Ramos (cell line): ENCODE results near the gene RIN1.
"Not testable (repeated sequence)": the region's sequence is repeated elsewhere in the genome, so short reads cannot be mapped to it uniquely, and the experiment has no call there.

Experiments
- in situ Hi-C: fragments of 300-500 bp; cut with MboI; formaldehyde crosslinking; loops from one replicate; pipeline ENCODE4 v1.14.3; 2022; ENCODE audit warnings: low sequenced_read_pairs; ENCODE audit not compliant: unreplicated experiment

RIN1 gene

GRCh38 chr11:66323684-66324083, 12.6 kb downstream of the RIN1 start:
- in situ Hi-C loops, result no loop called here

DNA sequence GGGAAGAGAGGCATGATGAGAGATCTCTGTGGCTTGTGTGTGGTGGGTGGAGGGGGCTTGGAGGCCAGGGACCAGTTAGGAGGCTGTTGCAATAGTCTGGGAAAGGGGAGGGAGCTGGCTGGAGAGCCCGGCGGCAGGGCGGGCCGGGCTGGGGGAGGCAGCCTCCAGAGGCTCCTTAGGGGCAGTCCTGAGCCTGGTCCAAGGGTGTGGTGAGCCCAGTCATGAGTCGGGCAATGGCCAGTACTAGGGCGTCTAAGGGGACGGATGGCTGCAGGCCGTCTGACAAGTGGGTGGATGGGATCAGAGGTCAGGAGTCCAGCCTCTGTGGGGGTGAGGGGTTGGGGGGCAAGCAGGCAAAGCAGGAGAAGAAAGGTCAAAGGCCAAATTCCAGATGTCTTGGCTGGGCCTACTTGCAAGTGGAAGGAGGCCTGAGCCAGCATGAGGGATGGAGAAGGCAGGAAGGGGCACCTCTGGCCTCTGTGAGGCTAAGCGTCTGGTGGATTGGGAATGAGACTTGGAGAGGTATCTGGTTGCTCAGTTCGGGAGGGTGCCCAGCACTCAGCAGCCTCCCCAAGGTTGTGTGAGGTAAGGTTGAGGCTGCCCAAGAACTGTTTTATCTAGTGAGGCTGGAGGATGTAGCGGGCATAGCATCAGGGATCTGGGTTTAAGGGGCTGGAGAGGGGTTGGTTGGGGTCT, 13.4 kb downstream of the RIN1 start:
- in situ Hi-C loops, result no loop called here

GRCh38 chr11:66321606-66322005, 14.6 kb downstream of the RIN1 start:
- in situ Hi-C loops, result no loop called here

DNA sequence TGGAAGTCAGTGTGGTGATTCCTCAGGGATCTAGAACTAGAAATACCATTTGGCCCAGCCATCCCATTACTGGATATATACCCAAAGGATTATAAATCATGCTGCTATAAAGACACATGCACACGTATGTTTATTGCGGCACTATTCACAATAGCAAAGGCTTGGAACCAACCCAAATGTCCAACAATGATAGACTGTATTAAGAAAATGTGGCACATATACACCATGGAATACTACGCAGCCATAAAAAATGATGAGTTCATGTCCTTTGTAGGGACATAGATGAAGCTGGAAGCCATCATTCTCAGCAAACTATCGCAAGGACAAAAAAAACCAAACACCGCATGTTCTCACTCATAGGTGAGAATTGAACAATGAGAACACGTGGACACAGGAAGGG, 15.5 kb downstream of the RIN1 start:
- in situ Hi-C loops, result not testable (repeated sequence)

DNA sequence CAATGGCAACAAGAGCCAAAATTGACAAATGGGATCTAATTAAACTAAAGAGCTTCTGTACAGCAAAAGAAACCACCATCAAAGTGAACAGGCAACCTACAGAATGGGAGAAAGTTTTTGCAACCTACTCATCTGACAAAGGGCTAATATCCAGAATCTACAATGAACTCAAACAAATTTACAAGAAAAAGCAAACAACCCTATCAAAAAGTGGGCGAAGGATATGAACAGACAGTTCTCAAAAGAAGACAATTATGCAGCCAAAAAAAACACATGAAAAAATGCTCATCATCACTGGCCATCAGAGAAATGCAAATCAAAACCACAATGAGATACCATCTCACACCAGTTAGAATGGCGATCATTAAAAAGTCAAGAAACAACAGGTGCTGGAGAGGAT, 15.9 kb downstream of the RIN1 start:
- in situ Hi-C loops, result not testable (repeated sequence)

GRCh38 chr11:66318600-66318970, 17.6 kb downstream of the RIN1 start:
- in situ Hi-C loops, result no loop called here

DNA sequence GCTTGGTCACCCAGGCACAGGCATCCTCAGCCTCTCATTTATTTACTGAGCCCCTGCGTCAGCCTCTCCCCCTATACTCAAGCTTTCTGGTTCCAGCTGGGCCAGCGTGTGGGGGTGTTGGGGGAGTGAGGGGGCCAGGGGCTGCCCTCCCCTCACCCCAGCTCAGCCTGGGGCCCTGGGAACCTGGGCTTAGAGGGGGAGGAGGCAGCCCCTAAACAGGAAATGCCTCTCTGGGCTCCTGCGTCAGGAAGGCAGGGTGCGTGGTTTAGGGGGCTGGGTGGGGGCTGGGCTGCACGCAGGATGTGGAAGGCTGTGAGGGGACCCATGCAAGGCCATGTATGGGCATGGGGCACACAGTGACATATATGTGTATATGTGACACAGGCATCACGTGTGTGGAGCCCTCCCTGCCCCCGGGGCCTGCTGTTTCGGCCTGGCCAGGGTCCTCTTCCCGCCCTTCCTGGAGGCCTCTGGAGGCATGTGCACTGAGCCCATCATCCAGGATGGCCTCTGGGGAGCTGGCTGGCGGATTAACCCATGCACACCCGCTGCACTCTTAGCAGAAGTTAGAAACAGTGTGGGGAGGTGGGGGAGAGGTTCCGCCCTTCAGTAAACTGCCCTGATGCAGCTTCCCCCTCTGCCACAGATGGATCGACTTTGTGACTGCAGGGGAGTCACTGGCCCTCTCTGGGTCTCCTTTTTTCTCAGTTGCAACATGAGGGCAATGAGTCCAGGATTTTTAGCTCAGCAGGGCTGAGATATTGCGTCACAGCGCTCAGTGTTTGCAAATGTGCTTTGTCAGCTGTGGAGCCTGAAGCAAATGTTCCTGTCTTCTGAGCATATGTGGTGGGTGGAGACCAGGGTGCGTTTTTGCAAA, 18.3 kb downstream of the RIN1 start:
- in situ Hi-C loops, result no loop called here

- in situ Hi-C loops, result no loop called here
Measured at GRCh38 chr11:66317322-66317722, 18.9 kb downstream of the RIN1 start.

DNA sequence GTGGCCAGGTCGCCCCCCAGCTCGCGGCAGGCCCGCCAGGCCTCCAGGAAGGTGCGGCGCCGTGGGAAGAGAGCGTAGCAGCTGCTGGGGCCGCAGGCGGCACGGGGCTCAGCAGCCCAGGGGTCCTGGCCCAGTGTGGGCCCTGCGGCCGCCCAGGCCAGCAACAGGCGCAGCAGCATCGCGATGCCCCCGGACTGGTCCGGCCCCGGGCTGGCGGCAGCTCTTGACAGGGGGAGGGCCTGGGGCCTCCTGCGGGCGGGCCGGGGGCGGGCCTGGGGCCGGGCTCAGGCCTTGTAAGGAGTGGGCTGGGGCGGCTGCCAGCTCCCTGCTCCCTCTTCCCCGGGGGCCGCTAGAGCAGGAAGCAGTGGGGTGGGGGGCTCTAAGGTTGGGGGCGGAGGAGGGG, 19.4 kb downstream of the RIN1 start, which contains the start of gene CD248:
Gene CD248, minus strand, starts transcription at position 196 of the 403 bp plus-strand sequence. Its CDS starts 17 bp downstream, at position 179.
- in situ Hi-C loops, result no loop called here

- in situ Hi-C loops, result no loop called here
Measured at GRCh38 chr11:66315921-66316811, 20.1 kb downstream of the RIN1 start.

DNA sequence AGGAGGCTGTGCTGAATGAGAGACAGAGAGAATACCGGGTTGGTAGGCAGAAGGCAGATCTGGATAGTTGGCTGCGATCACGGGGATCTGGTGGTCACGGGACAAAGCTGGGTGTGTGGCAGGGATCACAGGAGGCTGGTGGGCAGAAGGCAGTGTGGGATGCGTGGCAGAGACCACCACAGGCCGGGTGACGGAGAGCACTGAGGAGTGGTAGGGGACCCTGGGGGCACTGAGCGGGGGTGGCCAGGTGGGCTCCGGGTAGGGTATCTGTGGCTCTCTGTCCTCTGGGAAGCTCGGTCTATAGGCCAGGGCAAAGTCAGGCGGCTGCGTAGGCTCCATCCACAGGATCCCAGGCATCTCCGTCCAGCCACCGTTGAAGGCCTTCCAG, 20.7 kb downstream of the RIN1 start:
- in situ Hi-C loops, result no loop called here

DNA sequence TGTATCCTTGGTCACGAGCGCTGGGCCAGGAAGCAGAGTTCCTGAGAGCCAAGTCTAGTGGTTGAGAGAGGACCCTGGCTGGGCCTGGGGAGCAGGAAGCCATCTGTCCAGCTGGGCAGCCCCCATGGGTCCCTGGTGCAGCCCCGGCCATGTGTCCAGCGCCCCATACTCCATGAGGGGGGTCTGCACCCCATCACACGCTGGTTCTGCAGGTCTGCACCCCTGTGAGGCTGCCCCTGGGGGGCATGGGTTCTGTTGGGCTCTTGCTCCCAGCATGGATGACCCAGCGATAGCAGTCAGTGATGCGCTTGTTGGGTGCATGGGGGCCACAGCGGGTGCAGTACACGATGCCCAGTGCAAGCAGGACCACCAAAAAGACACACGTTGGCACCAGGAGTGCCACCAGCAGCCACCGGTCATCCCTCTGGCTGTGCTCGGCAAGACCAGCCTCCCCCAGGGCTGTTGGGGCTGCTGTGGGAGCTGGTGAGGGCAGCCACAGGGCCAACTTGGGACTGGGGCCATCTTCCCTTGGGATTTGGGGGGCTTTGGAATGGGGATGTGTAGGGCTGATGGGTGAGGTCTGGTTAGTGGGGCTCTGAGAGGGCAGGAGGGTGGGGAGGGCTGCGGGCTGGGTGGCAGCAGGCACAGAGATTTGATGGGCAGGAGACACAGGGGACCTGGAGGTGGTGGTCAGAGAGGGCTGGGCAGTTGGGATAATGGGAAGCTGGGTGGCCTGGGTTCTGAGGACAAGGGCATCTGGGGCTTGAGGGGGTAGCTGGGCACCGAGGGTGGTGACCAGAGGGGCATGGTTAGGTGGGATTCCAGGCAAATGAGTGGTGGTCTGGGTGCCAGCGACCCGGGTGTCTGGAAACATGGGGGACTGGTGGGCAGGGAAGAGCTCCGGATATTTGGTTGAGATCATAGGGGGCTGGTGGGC, 21.4 kb downstream of the RIN1 start:
- in situ Hi-C loops, result no loop called here

GRCh38 chr11:66314186-66314501, 22.1 kb downstream of the RIN1 start:
- in situ Hi-C loops, result no loop called here

DNA sequence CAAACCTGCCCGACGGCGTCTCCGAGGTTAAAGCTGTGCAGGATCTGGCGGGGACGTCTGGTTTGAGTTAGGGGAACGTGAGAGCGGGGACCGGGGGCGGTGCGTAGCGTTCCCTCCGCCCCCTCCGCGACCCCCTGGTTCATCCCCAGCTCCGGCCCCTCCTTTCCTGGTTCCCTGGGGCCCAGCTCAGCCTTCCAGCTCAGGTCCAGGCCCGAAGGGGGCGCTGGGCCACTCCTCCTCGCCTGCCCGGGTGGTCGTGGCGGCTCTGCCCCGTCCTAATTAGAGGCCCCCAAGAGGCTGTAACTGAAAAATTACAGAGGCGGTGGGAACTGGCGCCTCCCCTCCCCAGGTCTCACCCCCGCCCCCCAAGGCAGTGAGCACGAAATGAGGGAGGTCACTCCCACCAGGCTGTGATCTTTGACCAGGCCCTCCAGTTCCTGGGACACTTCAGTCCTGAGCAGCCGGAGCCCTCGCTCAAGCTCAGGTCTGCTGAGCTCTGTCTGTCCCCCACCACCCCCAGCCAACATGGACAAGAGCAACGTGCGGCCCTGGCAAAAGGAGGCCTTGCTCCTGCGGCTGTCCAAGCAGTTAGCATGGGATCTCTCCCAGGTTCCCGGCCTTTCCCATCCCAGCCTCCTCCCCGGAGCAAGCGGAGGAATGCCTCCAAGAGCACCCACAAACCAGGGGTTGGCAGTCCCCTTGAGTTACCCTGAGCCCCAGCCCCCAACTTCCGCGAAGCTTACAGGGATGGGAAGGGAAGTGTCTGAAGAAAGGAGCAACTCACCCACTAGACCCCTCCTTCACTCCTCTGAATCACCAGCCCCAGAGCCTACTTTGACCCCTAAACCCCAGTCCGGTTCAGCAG, 22.7 kb downstream of the RIN1 start:
- in situ Hi-C loops, result no loop called here

GRCh38 chr11:66312549-66313320, 23.5 kb downstream of the RIN1 start:
- in situ Hi-C loops, result no loop called here

DNA sequence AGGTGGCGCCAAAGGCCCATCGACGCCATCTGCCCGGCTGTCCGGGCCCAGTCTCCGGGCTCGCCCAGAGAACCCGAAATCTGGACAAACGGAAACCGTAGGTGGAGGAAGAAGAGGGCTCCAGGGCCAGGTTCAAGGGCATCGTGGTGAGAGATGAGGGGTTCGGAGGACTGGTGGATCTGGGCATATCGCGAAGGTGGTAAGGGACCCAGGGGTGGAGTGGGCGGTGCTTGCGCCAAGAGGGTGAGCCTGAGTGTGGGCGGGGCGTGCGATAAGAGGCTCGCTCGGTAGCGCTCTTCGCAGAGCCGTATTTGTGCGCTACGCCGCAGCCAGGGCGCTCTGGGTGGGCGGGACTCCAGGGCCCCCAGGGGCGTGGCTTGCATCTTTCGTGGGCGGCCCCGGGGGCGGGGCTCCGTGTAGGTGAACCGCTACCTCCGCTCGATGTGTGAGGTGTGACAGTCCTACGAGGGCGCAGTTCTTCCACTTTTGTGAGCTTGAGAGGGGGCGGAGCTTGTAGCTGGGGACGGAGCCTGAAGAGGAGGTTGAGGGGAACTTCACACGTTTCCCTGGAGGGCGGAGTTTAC, 24.2 kb downstream of the RIN1 start:
- in situ Hi-C loops, result no loop called here

DNA sequence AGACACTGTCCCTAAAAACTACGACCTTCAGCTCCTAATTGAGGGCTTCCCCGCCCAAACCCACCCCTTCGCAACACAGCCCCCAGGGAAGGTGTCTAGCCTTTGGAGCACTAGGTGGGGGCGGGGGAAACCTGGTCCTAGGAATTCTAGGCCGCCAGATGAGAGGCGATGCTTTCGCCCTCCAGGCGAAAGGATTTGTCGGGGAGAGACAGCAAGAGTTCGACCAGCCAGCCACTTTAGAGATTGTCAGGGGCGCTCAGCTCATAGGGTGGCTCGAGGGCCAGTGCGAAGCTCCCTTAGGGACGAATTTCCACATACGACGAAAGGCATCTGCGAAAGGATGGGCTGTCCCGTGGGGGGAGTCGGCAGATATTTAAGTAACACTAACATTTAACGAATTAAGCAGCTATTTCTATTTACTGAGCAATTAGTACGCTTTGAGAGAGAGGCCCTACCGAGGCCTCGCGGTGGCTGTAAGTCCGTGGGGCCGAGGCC, 24.7 kb downstream of the RIN1 start:
- in situ Hi-C loops, result no loop called here
